NCI-H1436 (cell line): ENCODE results near the gene UCP3.

Experiments
- DNase-seq: peaks from one replicate; lab custom pipeline; 2025; lab: John Stamatoyannopoulos, UW

The UCP3 gene

DNA sequence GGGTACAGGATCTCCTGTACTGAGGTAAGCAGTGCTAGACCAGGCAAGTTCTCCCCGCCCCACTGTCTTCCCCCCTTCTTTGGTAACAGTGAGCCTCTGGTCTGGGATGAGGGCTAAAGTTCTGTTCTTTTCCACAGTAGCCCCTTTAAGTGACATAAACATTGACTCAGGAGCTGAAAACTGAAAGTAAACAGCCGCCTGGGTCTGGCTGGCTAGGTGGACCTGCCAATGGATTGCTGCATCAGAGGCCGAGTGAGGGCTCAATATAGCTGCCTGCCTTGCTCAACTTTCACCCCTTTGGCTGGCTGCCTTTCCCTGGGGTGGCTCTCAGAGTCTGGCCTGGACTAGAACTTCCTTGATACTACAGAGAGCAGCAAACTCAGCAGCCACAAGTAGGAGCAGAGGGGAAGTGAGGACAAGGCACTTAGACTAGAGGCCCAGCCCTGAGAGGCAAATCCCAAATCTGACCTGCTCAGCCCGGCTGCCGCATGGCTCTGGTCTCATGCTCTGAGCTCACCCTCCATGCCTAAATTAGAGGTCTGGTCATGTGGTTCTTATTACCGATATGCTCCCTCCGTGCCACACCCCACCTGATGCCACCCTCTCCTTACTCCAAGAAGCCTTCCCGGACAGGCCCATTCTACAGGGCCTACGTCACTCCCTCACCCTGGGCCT is 9.6 kb upstream of the UCP3 start:
- no peak for DNase-seq

GRCh38 chr11:74017631-74018030 is 8.7 kb upstream of the UCP3 start:
- no peak for DNase-seq

- DNase-seq = no peak
Measured at GRCh38 chr11:74015919-74016684, 7.2 kb upstream of the UCP3 start.

- DNase-seq = no peak
Measured at GRCh38 chr11:74014880-74015279, 6.0 kb upstream of the UCP3 start.

DNA sequence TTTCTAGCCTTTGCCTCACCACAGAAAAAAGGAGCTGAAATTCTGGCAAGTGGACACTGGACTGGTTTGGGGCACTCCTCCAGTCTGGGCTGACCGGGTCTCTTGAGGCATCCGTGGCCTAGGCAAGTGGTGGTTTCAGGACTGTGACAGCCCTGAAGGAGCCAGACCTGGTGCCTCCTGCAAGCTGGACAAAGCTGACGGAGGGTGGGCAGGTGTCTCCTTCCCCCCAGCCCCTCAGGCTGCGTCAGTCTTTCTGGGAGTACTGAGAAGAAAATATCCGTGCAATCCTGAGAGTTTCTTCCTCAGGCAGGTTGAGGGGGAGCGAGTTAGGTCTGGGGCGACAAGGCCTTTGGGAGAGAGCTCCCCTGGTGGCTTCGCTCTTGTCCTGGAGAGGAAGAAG is 4.3 kb upstream of the UCP3 start:
- DNase-seq = no peak

GRCh38 chr11:74012074-74012809 is 3.4 kb upstream of the UCP3 start:
- DNase-seq = no peak

GRCh38 chr11:74011360-74012073 is 2.6 kb upstream of the UCP3 start:
- no peak for DNase-seq

DNA sequence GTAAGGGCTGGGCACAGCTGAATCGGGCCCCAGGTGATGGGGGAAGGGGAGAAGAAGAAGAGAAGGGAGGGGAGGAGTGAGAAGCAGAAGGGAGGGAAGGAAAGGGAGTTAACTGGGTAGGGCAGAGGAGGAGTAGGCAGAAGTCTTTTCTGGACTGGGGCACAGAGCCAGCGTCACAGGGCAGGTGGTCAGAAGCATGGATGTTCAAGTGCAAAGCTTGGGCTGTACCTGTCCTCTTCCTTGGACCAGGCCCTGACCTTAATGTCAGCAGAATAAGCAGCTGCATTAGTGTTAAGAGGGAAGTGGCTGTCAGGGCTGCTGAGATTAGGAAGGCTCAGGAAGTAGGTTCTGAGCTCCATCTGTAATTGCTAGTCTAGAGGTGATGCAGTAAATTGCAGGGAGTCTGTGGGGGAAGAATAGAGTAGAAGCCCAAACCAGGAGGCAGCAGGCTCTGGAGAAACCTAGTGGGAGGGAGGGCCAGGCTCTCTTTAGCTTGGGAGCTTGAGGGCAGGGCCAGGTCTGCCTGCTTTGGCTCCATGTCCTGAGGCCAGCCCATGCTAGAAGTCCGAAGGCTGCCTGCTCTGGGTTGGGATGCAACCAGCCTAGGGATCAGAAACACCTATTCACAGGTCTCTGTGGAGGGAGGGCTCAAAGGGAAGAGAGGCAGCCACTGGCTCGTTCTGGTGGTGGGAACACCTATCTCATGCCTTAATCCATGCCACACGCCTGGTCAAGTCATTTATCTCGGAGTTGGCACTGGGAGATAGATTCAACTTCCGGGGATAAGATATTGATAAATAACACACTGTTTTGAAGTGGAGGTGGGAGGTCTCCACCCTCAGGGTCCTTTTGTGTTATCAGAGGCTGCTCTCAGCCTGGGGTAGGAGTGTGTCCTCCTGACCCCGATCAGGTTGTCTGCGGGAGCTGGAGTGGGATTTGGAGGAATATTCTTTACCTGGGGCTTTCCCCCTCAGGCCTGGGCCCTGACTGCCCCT is 1.7 kb upstream of the UCP3 start:
- DNase-seq = no peak

- no peak for DNase-seq
Measured at GRCh38 chr11:74009675-74010305, 905 bp upstream of the UCP3 start.

GRCh38 chr11:74009230-74009547 is 304 bp upstream of the UCP3 start:
- no peak for DNase-seq

- DNase-seq = no peak
Measured at GRCh38 chr11:74007691-74008372, 1.1 kb downstream of the UCP3 start.

- no peak for DNase-seq
Measured at GRCh38 chr11:74006743-74007304, 2.1 kb downstream of the UCP3 start.

DNA sequence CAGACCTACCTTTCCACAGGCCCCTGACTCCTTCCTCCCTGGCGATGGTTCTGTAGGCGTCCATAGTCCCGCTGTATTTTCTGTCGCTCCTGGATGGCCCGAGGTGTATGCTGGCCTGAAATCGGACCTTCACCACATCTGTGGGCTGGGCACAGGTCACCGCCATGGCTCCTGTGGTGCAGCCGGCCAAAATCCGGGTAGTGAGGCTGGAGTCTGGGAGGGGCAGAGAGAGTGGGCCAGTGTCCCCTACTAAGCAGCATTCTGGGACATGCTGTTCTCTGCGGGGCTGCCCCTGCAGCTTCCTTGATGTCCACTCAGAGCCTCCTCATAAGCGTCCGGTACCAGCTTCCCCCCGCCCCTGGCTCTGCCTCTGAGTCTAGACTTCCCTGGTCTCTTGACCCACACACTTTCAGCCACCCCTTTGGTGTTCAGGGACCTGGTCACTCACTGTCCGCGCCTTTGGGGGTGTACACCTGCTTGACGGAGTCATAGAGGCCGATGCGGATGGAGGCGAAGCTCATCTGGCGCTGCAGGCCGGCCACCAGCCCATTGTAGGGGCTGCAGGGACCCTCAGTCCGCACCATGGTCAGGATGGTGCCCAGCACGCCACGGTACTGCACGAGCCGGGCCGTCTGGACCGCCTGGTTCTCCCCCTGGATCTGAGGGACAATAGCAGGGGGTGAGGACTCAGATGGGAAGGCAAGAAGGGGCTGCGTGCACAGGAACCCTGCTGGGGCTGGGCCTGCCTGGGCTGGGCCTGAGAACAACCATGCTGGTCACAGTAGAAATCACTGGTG is 3.0 kb downstream of the UCP3 start:
- DNase-seq = no peak

GRCh38 chr11:74004759-74005615 is 3.9 kb downstream of the UCP3 start:
- no peak for DNase-seq

DNA sequence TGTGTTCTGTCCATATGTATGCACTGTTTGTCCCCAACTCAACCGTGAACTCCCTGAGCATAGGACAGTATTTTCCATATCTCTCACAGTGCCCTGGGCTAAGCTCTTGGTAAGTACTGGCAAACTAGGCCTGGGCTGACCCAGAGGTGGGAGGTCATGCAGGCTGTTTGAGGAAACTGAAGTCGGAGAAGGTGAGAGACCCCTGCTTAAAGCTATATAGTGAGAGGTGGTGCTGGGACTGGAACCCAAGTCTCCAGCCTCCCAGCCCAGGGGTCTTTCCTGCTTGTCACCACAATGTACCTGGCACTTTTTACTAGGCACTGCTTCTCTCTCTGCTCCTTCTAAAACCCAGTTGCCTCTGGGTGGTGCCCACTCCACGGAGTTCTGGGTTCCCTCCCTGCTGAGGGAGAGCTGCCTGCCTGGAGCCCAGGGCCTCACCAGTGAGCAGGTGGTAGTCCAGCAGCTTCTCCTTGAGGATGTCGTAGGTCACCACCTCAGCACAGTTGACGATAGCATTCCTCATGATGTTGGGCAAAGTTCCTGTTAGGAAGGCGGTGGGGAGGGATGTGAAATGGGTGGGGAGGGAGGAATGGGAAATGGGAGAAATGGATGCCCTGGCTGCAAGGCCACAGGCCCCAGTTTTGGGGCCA is 4.7 kb downstream of the UCP3 start:
- no peak for DNase-seq

DNA sequence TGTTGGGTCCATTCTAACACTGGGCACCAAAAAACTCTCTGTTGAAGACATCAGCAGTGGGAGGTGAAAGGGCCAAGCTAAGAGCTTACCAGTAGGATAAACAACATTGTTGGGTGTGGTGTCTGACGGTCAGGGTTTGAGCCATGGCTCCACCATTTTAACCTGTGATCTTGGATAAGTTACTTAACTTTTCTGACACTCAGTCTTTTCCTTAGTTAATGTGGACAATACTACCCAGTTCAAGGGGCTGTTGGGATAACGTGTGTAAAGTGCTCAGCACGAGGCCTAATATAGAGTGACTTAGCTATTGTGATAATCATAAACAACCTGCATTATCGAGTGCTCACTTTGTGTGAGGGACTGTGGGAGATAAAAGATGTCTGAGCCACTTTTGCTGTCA is 6.1 kb downstream of the UCP3 start:
- no peak for DNase-seq

DNA sequence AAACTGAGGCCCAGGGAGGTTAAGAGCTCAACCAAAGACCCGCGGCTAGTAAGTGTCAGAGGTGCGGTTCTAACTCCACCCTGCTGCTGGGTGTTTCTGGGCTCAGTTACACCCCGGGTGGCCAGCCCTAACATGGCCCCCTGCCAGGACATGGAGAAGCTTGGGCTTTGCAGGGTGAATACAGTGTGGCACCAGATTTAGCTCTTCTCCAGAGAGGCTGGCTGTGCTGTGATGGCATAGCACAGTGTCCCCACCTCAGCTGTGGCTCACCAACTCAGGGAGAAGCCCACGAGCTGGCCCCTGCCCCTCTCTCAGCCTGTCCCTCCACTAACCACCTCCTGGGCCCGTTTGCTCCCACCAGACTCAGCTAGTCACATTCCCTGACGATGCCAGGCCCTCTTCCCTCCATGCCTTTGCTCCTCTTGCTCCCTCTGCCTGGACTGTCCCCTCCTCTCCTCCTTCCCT is 7.0 kb downstream of the UCP3 start:
- no peak for DNase-seq
